Activated B cell treated with CpG ODN at 0.5 μM for 24 hours (primary cell): ENCODE results near the gene TMEM74B. TPM values are rescaled to one million over a fixed set of nuclear protein-coding genes. Genes with fewer than 3 reads are reported as not detected.

Experiments used
- ATAC-seq: fragments of 200-7000 bp; cut with Tn5 transposase; one replicate; pipeline ENCODE4 v1.10.0; 2021; ENCODE audit warnings: low read depth, mild to moderate bottlenecking, moderate library complexity
- CTCF ChIA-PET: fragments of 350-600 bp; sonication (Branson Sonifier 250); formaldehyde crosslinking; loops from one replicate; lab custom pipeline; 2021; ENCODE audit warnings: antibody characterized with exemption; lab: Charles Lee
- POLR2A ChIA-PET: fragments of 350-600 bp; sonication (Branson Sonifier 250); formaldehyde crosslinking; loops from one replicate; lab custom pipeline; 2021; ENCODE audit warnings: antibody characterized with exemption; lab: Charles Lee
- DNase-seq: peaks from one replicate; pipeline ENCODE4 v3.0.0; 2022
- H3K27ac Mint-ChIP-seq: one replicate; pipeline ENCODE4 v1.8.0; 2020; ENCODE audit warnings: mixed read lengths
- H3K27me3 Mint-ChIP-seq: one replicate; pipeline ENCODE4 v1.8.0; 2021; ENCODE audit warnings: mixed read lengths
- H3K36me3 Mint-ChIP-seq: one replicate; pipeline ENCODE4 v1.8.0; 2021; ENCODE audit warnings: low read depth, mixed read lengths
- H3K4me1 Mint-ChIP-seq: one replicate; pipeline ENCODE4 v1.8.0; 2021; ENCODE audit warnings: mixed read lengths
- H3K4me3 Mint-ChIP-seq: one replicate; pipeline ENCODE4 v1.8.0; 2020; ENCODE audit warnings: mild to moderate bottlenecking, mixed read lengths
- H3K9me3 Mint-ChIP-seq: one replicate; pipeline ENCODE4 v1.8.0; 2020; ENCODE audit warnings: mixed read lengths
- CTCF ChIP-seq: fragments of 200-600 bp; IDR thresholded peaks from one replicate; pipeline ENCODE4 v1.8.0; 2022; ENCODE audit warnings: antibody characterized with exemption, mild to moderate bottlenecking
- intact Hi-C: fragments of 100-400 bp; cut with micrococcal nuclease; formaldehyde crosslinking; loops from one replicate; pipeline ENCODE4 v1.15.1; 2024
- total RNA-seq: library from RNA; stranded (reverse); gene quantifications from 2 replicates; pipeline ENCODE4 v1.2.3, GENCODE V29; 2022

Gene TMEM74B
- total RNA-seq, 1 donor from 2014 or later = 0.20 TPM

DNA sequence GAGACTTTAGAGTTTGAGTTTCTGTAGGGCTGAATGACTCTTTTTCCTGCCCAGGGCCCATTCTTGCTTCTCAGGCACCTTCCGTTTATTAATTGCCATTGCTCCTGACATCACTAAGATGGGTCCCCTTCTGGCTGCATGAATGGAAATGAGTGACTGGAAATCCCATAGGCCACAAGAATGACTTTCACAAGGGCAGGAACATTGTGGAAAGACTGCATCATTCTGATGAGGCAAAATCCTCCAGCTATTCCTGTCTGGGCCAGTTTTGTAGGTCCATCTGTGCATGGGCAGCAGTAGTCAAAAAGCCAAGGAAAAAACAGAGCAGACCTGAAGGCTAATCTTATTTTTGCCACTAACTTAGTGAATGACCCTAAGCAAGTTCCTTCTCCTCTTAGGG lies 19.3 kb downstream of the TMEM74B start:
- intact Hi-C loops = no loop called here
- ChIA-PET CTCF (no interaction called here), POLR2A (no interaction called here)
- no peaks in the 10 kb centered on the region for H3K9me3 Mint-ChIP-seq
- no peaks in the 10 kb centered on the region for H3K4me1 Mint-ChIP-seq
- ATAC-seq (no peak), DNase-seq (no peak)
- no peak overlapping the region for H3K27ac Mint-ChIP-seq
- no peak for TF ChIP-seq CTCF
- no peak overlapping the region for H3K4me3 Mint-ChIP-seq
- H3K36me3 Mint-ChIP-seq = peaks cover 93% of the 10 kb centered on the region
- no peaks in the 10 kb centered on the region for H3K27me3 Mint-ChIP-seq

- peaks cover 93% of the 10 kb centered on the region for H3K36me3 Mint-ChIP-seq
Measured at GRCh38 chr20:1164871-1165270, 19.9 kb downstream of the TMEM74B start.

GRCh38 chr20:1163653-1164052 lies 21.1 kb downstream of the TMEM74B start:
- ChIA-PET CTCF (no interaction called here), POLR2A (no interaction called here)

More at GRCh38 chr20:1164871-1165270, 19.9 kb downstream of the TMEM74B start:
- intact Hi-C loops = no loop called here
- DNase-seq = no peak
- no peak overlapping the region for H3K4me3 Mint-ChIP-seq
- no peaks in the 10 kb centered on the region for H3K4me1 Mint-ChIP-seq
- POLR2A ChIA-PET = no interaction called here
- CTCF ChIA-PET = no interaction called here
- H3K27me3 Mint-ChIP-seq = no peaks in the 10 kb centered on the region
- TF ChIP-seq CTCF = no peak
- ATAC-seq = no peak
- H3K27ac Mint-ChIP-seq = no peak overlapping the region
- H3K9me3 Mint-ChIP-seq = no peaks in the 10 kb centered on the region

DNA sequence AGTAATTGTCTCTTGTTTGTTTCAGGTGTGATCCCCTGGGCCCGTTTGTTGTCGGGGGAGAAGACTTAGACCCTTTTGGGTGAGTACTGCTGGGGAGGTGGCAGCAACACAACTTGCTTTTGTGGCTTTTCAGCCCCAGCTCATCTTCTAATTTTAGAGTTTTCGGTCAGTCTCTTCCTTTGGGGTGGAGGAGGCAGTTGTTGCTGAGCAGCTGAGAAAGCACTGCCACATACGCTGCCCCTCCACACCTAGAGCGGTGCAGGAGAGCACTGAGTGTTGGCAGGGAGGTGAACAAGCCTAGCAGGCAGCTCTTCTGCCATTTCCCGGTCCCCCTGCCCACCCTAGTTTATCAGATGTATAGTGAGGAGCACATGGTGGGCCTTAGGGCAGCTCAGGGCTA lies 21.7 kb downstream of the TMEM74B start:
- no peaks in the 10 kb centered on the region for H3K27me3 Mint-ChIP-seq
- H3K4me3 Mint-ChIP-seq = no peak overlapping the region
- TF ChIP-seq CTCF = no peak
- DNase-seq (no peak), ATAC-seq (no peak)
- intact Hi-C loops = no loop called here
- H3K9me3 Mint-ChIP-seq = no peaks in the 10 kb centered on the region
- no peaks in the 10 kb centered on the region for H3K4me1 Mint-ChIP-seq
- ChIA-PET CTCF (no interaction called here), POLR2A (no interaction called here)
- H3K36me3 Mint-ChIP-seq = peaks cover 78% of the 10 kb centered on the region
- no peak overlapping the region for H3K27ac Mint-ChIP-seq

More at GRCh38 chr20:1163653-1164052, 21.1 kb downstream of the TMEM74B start:
- no peak for TF ChIP-seq CTCF
- intact Hi-C loops = no loop called here
- DNase-seq (no peak), ATAC-seq (no peak)
- Mint-ChIP-seq H3K27ac (no peak overlapping the region), H3K9me3 (no peaks in the 10 kb centered on the region), H3K4me1 (no peaks in the 10 kb centered on the region), H3K4me3 (no peak overlapping the region), H3K27me3 (no peaks in the 10 kb centered on the region), H3K36me3 (peaks cover 83% of the 10 kb centered on the region)

- intact Hi-C loops = no loop called here
- Mint-ChIP-seq H3K4me3 (no peak overlapping the region), H3K36me3 (peaks cover 76% of the 10 kb centered on the region), H3K9me3 (peaks cover 4% of the 10 kb centered on the region), H3K27me3 (no peaks in the 10 kb centered on the region), H3K4me1 (no peaks in the 10 kb centered on the region), H3K27ac (no peak overlapping the region)
- no peak for DNase-seq
- ChIA-PET POLR2A (no interaction called here), CTCF (no interaction called here)
- TF ChIP-seq CTCF = no peak
- no peak for ATAC-seq
Measured at GRCh38 chr20:1160991-1161390, 23.8 kb downstream of the TMEM74B start.
